Testis (tissue), 2 donors: ENCODE measurements around the gene ARHGEF39.

Experiments
- CTCF ChIP-seq, 3 experiments: fragments of 450-650 bp in 2 of 3; fragments of 200-600 bp in 1 of 3; sonication (generic) in 1 of 3; IDR thresholded peaks; one replicate each; pipeline ENCODE4 v1.5.1; 2016 to 2019; ENCODE audit warnings: antibody characterized with exemption in 3 of 3, mild to moderate bottlenecking in 2 of 3, moderate library complexity in 1 of 3
- POLR2A ChIP-seq: fragments of 450-650 bp; IDR thresholded peaks from one replicate; pipeline ENCODE4 v1.6.1; 2017; ENCODE audit warnings: antibody characterized with exemption, mild to moderate bottlenecking, moderate library complexity

GRCh38 chr9:35700942-35701341, 35.9 kb upstream of the ARHGEF39 start:
- TF ChIP-seq CTCF (IDR thresholded peaks at IDR 0.05), result no peak
- TF ChIP-seq POLR2A, result no peak
